Natural killer cell (primary cell): Measurements from ENCODE around the gene LRRC3C. TPM values are rescaled to one million over a fixed set of nuclear protein-coding genes. Genes with fewer than 3 reads are reported as not detected.
"Not testable (repeated sequence)": the region's sequence is repeated elsewhere in the genome, so short reads cannot be mapped to it uniquely, and the experiment has no call there.

Source experiments
- ATAC-seq, 3 donors: fragments of 150-1000 bp in 2 of 3; fragments of 200-7000 bp in 1 of 3; cut with Tn5 transposase; 1 replicate in 1 of 3; 2 replicates in 2 of 3; pipeline ENCODE4 v1.10.0; 2021; ENCODE audit warnings: mild to moderate bottlenecking in 2 of 3, moderate library complexity in 2 of 3
- DNase-seq, 2 donors: peaks; one replicate each; pipeline versions ENCODE4 v3.0.0 to v3.0.0-alpha.2; 2013 to 2021; ENCODE audit warnings: mixed read lengths in 1 of 2
- H3K27ac ChIP-seq: one replicate; pipeline ENCODE4 v1.5.1; 2013; ENCODE audit warnings: mild to moderate bottlenecking, low read length
- H3K27me3 ChIP-seq: one replicate; pipeline ENCODE4 v1.6.1; 2013; ENCODE audit warnings: low read length; ENCODE audit not compliant: control insufficient read depth, insufficient read depth
- H3K36me3 ChIP-seq: one replicate; pipeline ENCODE4 v1.6.1; 2013; ENCODE audit warnings: low read length; ENCODE audit not compliant: control insufficient read depth, insufficient read depth
- H3K4me1 ChIP-seq: one replicate; pipeline ENCODE4 v1.6.1; 2013; ENCODE audit warnings: low read length; ENCODE audit not compliant: control insufficient read depth, insufficient read depth
- H3K4me3 ChIP-seq: one replicate; pipeline ENCODE4 v1.5.1; 2013; ENCODE audit warnings: low read length
- H3K9me3 ChIP-seq: one replicate; pipeline ENCODE4 v1.6.1; 2013; ENCODE audit warnings: low read length; ENCODE audit not compliant: control insufficient read depth, insufficient read depth
- H3K27ac Mint-ChIP-seq, 2 donors: one replicate each; pipeline ENCODE4 v1.8.0; 2022; ENCODE audit warnings: mild to moderate bottlenecking in 2 of 2, mixed read lengths in 2 of 2, moderate library complexity in 1 of 2
- H3K27me3 Mint-ChIP-seq, 2 donors: one replicate each; pipeline ENCODE4 v1.8.0; 2022; ENCODE audit warnings: low read depth in 2 of 2, mixed read lengths in 2 of 2
- H3K36me3 Mint-ChIP-seq: one replicate; pipeline ENCODE4 v1.8.0; 2022; ENCODE audit warnings: mixed read lengths
- H3K4me1 Mint-ChIP-seq, 2 donors: one replicate each; pipeline ENCODE4 v1.8.0; 2022; ENCODE audit warnings: mixed read lengths in 2 of 2
- H3K4me3 Mint-ChIP-seq: one replicate; pipeline ENCODE4 v1.8.0; 2022; ENCODE audit warnings: mild to moderate bottlenecking, moderate library complexity, mixed read lengths
- H3K9me3 Mint-ChIP-seq, 2 donors: one replicate each; pipeline ENCODE4 v1.8.0; 2022; ENCODE audit warnings: mixed read lengths in 2 of 2
- WGBS: methylation state at CpG from one replicate; pipeline ENCODE4 v1.1.7; 2013; ENCODE audit warnings: missing lambda C conversion rate; ENCODE audit not compliant: insufficient coverage; 5-methylcytosine and 5-hydroxymethylcytosine counted together
- intact Hi-C: fragments of 100-400 bp; cut with micrococcal nuclease; formaldehyde crosslinking; loops from one replicate; pipeline ENCODE4 v1.14.2; 2022
- total RNA-seq, 4 donors: library from RNA; stranded (reverse); fragments of 120-200 nt in 1 of 4; gene quantifications; one replicate each; pipeline versions ENCODE4 v1.2.3 to v1.2.4, GENCODE V29; 2013 to 2022
- TF ChIP-seq, protein P1 (sequence below): fragments of 200-600 bp; IDR thresholded peaks from one replicate; pipeline ENCODE4 v1.8.0; 2022; ENCODE audit warnings: antibody characterized with exemption

Gene LRRC3C
- not detected for total RNA-seq
- total RNA-seq (2013) = not detected

GRCh38 chr17:39927101-39927928 is at the start of gene LRRC3C, which contains the start of gene ORMDL3:
LRRC3C (plus strand) TSS chr17:39927732; CDS start chr17:39941524, 13,792 bp downstream.
ORMDL3 (minus strand) TSS chr17:39927601; CDS start chr17:39924203, 3,398 bp downstream.
- Mint-ChIP-seq H3K36me3 (no peaks in the 10 kb centered on the region), H3K4me3 (peak within 1 kb of the TSS; percentile 96), H3K9me3 (no peaks in the 10 kb centered on the region), H3K27ac (peak within 1 kb of the TSS; percentile 89 to 96), H3K27me3 (no peaks in the 10 kb centered on the region), H3K4me1 (peaks cover 36 to 46% of the 10 kb centered on the region in 2 donors)
- Histone ChIP-seq H3K27ac (peak within 1 kb of the TSS; percentile 70), H3K4me1 (peaks cover 34% of the 10 kb centered on the region), H3K27me3 (no peaks in the 10 kb centered on the region), H3K4me3 (peak within 1 kb of the TSS; percentile 77), H3K9me3 (no peaks in the 10 kb centered on the region), H3K36me3 (peaks cover 19% of the 10 kb centered on the region)
- peak; percentile 92 to 95 (median 93) for ATAC-seq
- 1% methylated on average over 72 of the region's 72 CpGs for WGBS
- intact Hi-C loops = loop anchor here (1.0 kb wide), 1 partner anchor 53 kb away; the partner anchor contains the start of gene PSMD3
- TF ChIP-seq, protein P1, sequence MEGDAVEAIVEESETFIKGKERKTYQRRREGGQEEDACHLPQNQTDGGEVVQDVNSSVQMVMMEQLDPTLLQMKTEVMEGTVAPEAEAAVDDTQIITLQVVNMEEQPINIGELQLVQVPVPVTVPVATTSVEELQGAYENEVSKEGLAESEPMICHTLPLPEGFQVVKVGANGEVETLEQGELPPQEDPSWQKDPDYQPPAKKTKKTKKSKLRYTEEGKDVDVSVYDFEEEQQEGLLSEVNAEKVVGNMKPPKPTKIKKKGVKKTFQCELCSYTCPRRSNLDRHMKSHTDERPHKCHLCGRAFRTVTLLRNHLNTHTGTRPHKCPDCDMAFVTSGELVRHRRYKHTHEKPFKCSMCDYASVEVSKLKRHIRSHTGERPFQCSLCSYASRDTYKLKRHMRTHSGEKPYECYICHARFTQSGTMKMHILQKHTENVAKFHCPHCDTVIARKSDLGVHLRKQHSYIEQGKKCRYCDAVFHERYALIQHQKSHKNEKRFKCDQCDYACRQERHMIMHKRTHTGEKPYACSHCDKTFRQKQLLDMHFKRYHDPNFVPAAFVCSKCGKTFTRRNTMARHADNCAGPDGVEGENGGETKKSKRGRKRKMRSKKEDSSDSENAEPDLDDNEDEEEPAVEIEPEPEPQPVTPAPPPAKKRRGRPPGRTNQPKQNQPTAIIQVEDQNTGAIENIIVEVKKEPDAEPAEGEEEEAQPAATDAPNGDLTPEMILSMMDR = no peak
- DNase-seq = peak; percentile 90 to 95

- H3K9me3 Mint-ChIP-seq, ATAC-seq, H3K27me3 Mint-ChIP-seq, H3K36me3 Mint-ChIP-seq, H3K27ac Mint-ChIP-seq, H3K9me3 ChIP-seq, H3K4me3 Mint-ChIP-seq, H3K27me3 ChIP-seq, H3K27ac ChIP-seq, H3K36me3 ChIP-seq, H3K4me1 Mint-ChIP-seq, intact Hi-C loops, H3K4me3 ChIP-seq, H3K4me1 ChIP-seq, DNase-seq: not testable (repeated sequence)
- 74% methylated on average over 4 of the region's 5 CpGs for WGBS
Measured at GRCh38 chr17:39886102-39886501, 41.4 kb upstream of the LRRC3C start.

DNA sequence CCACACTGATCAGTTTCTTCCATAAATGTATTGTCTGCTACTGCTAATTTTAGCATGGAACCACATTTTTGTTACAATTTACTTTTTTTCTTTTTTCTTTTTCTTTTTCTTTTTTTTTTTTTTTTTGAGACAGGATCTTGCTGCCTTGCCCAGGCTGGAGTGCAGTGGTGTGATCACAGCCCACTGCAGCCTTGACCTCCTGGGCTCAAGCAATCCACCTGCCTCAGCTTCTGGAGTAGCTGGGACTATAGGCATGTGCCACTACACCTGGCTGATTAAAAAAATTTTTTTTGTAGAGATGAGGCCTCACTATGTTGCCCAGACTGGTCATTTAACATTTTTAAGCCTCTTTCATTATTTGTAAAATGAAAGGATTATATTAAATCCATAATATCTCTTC is 40.5 kb upstream of the LRRC3C start:
- Mint-ChIP-seq H3K27me3 (no peaks in the 10 kb centered on the region), H3K36me3 (no peaks in the 10 kb centered on the region), H3K4me1 (no peaks in the 10 kb centered on the region), H3K4me3 (no peak overlapping the region), H3K9me3 (no peaks in the 10 kb centered on the region), H3K27ac (no peak overlapping the region)
- Histone ChIP-seq H3K27ac (no peak overlapping the region), H3K27me3 (no peaks in the 10 kb centered on the region), H3K4me1 (no peaks in the 10 kb centered on the region), H3K36me3 (no peaks in the 10 kb centered on the region), H3K9me3 (no peaks in the 10 kb centered on the region), H3K4me3 (no peak overlapping the region)
- intact Hi-C loops = no loop called here
- TF ChIP-seq, protein P1 = no peak
- no peak for DNase-seq
- ATAC-seq = no peak

DNA sequence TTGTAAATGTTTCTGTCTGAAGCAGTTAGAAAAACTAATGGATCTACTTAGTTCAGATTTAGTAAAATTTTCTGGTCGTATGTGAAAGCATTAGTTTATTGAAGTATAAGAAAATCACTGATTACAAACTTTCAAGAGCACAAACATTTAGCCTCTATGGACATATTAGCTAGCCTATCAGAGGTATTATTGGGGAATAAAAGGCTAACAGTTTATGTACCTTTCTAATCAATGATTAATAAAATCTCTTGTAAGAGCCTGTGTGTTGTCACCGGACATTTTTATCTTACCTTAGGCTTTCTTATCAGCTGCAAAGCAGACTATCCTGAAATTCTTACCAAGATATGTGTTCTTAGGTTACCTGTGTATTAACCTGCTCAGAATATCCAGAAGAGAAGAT is 38.3 kb upstream of the LRRC3C start:
- no peaks in the 10 kb centered on the region for H3K9me3 ChIP-seq
- Mint-ChIP-seq H3K4me3 (no peak overlapping the region), H3K4me1 (no peaks in the 10 kb centered on the region), H3K36me3 (no peaks in the 10 kb centered on the region), H3K27me3 (no peaks in the 10 kb centered on the region), H3K9me3 (no peaks in the 10 kb centered on the region), H3K27ac (no peak overlapping the region)
- H3K27ac ChIP-seq = no peak overlapping the region
- 50% methylated on average over 1 of the region's 2 CpGs for WGBS
- no peaks in the 10 kb centered on the region for H3K27me3 ChIP-seq
- DNase-seq (no peak), ATAC-seq (no peak)
- intact Hi-C loops = no loop called here
- no peak overlapping the region for H3K4me3 ChIP-seq
- TF ChIP-seq, protein P1 = no peak
- no peaks in the 10 kb centered on the region for H3K4me1 ChIP-seq
- no peaks in the 10 kb centered on the region for H3K36me3 ChIP-seq
